GM18508 (cell line): ENCODE measurements around the gene CREBRF.
"Not testable (repeated sequence)": the region's sequence is repeated elsewhere in the genome, so short reads cannot be mapped to it uniquely, and the experiment has no call there.

Experiments used
- ATAC-seq: cut with Tn5 transposase; IDR thresholded peaks from one replicate; pipeline ENCODE4 v1.9.1; 2021; ENCODE audit warnings: moderate number of reproducible peaks; ENCODE audit not compliant: insufficient read depth, unreplicated experiment

Gene CREBRF

GRCh38 chr5:173055983-173056782 is at the start of gene CREBRF:
Gene CREBRF (plus strand): TSS chr5:173056352. CDS start chr5:173080776, 24,424 bp downstream.
- peak; percentile 43 for ATAC-seq

- no peak for ATAC-seq
Observed at GRCh38 chr5:173010021-173010420, 46.1 kb upstream of the CREBRF start.

GRCh38 chr5:173010547-173011464 is 45.3 kb upstream of the CREBRF start:
- no peak for ATAC-seq

GRCh38 chr5:173011566-173011965 is 44.6 kb upstream of the CREBRF start:
- no peak for ATAC-seq

- no peak for ATAC-seq
Observed at GRCh38 chr5:173012882-173013281, 43.3 kb upstream of the CREBRF start.

GRCh38 chr5:173014671-173015070 is 41.5 kb upstream of the CREBRF start:
- no peak for ATAC-seq

- ATAC-seq, result no peak
Observed at GRCh38 chr5:173015192-173015591, 41.0 kb upstream of the CREBRF start.

- no peak for ATAC-seq
Observed at GRCh38 chr5:173015598-173016455, 40.3 kb upstream of the CREBRF start.

- no peak for ATAC-seq
Observed at GRCh38 chr5:173016598-173017046, 39.5 kb upstream of the CREBRF start.

- ATAC-seq, result not testable (repeated sequence)
Observed at GRCh38 chr5:173017087-173017486, 39.1 kb upstream of the CREBRF start.

GRCh38 chr5:173018358-173018757 is 37.8 kb upstream of the CREBRF start:
- ATAC-seq, result no peak

GRCh38 chr5:173020154-173020581 is 36.0 kb upstream of the CREBRF start:
- no peak for ATAC-seq

- ATAC-seq, result no peak
Observed at GRCh38 chr5:173020643-173021042, 35.5 kb upstream of the CREBRF start.

- no peak for ATAC-seq
Observed at GRCh38 chr5:173025651-173026050, 30.5 kb upstream of the CREBRF start.

GRCh38 chr5:173027905-173028304 is 28.2 kb upstream of the CREBRF start:
- no peak for ATAC-seq

- ATAC-seq, result no peak
Observed at GRCh38 chr5:173028811-173029327, 27.3 kb upstream of the CREBRF start.

GRCh38 chr5:173029499-173029921 is 26.6 kb upstream of the CREBRF start:
- no peak for ATAC-seq

GRCh38 chr5:173032096-173032495 is 24.1 kb upstream of the CREBRF start:
- ATAC-seq, result not testable (repeated sequence)

GRCh38 chr5:173032730-173033129 is 23.4 kb upstream of the CREBRF start:
- ATAC-seq, result no peak

- no peak for ATAC-seq
Observed at GRCh38 chr5:173033923-173034322, 22.2 kb upstream of the CREBRF start.
